GM12878 (cell line): ENCODE results near the gene CACNA2D3. TPM values are rescaled to one million over a fixed set of nuclear protein-coding genes. Genes with fewer than 3 reads are reported as not detected.

ENCODE experiments used
- ATAC-seq: fragments of 200-7000 bp; cut with Tn5 transposase; 3 replicates; pipeline ENCODE4 v1.9.1; 2020; ENCODE audit warnings: mild to moderate bottlenecking, moderate library complexity
- BruUV-seq: library from RNA; stranded (reverse); fragments of 400-500 nt; replicated peaks from 2 replicates; lab custom pipeline; 2021; lab: Mats Ljungman, UMichigan
- CTCF ChIA-PET: fragments of 300-600 bp; sonication (Branson Sonifier 250); formaldehyde crosslinking; extraction: SDS; loops from one replicate; lab custom pipeline; 2021; ENCODE audit warnings: inconsistent platforms; lab: Yijun Ruan, JAX
- POLR2A ChIA-PET: fragments of 350-600 bp; formaldehyde crosslinking; extraction: SDS; loops from one replicate; lab custom pipeline; 2021; ENCODE audit warnings: inconsistent platforms; lab: Charles Lee
- RAD21 ChIA-PET: fragments of 300-600 bp; sonication (Branson Sonifier 250); formaldehyde crosslinking; loops from one replicate; lab custom pipeline; 2023; ENCODE audit warnings: antibody characterized with exemption; ENCODE audit not compliant: unreplicated experiment; lab: Charles Lee
- SMC1A ChIA-PET: fragments of 300-600 bp; sonication (Branson Sonifier 250); formaldehyde crosslinking; loops from one replicate; lab custom pipeline; 2023; ENCODE audit not compliant: unreplicated experiment, uncharacterized antibody; lab: Charles Lee
- DNase-seq: peaks from one replicate; pipeline ENCODE4 v3.0.0-alpha.2; 2011; ENCODE audit warnings: low read depth, low spot score
- FAIRE-seq: peaks from 3 replicates; lab custom pipeline; 2011; peaks lifted over from hg19 to GRCh38; lab: Jason Lieb, UNC
- H2AFZ ChIP-seq: 2 replicates; pipeline ENCODE4 v1.6.0; 2011; ENCODE audit warnings: low read depth, low read length, control low read depth; ENCODE audit not compliant: control insufficient read depth
- H3K27ac ChIP-seq: 2 replicates; pipeline ENCODE4 v1.5.1; 2011; ENCODE audit warnings: control low read depth; ENCODE audit not compliant: control insufficient read depth, insufficient read depth
- H3K27me3 ChIP-seq, 2 experiments: replicated peaks in 1 of 2; 2 replicates each; pipeline versions ENCODE4 v1.6.0 to v1.6.1; 2011; ENCODE audit warnings: low read length in 1 of 2; ENCODE audit not compliant: control insufficient read depth in 2 of 2, insufficient read depth in 2 of 2
- H3K36me3 ChIP-seq, 2 experiments: 2 replicates each; pipeline ENCODE4 v1.5.1; 2011; ENCODE audit warnings: low read length in 1 of 2; ENCODE audit not compliant: control insufficient read depth in 2 of 2, insufficient read depth in 2 of 2
- H3K4me1 ChIP-seq: 2 replicates; pipeline ENCODE4 v1.6.1; 2011; ENCODE audit warnings: mild to moderate bottlenecking, low read length, moderate library complexity, mixed read lengths; ENCODE audit not compliant: control insufficient read depth, insufficient read depth
- H3K4me2 ChIP-seq: 2 replicates; pipeline ENCODE4 v1.6.0; 2011; ENCODE audit warnings: control low read depth; ENCODE audit not compliant: control insufficient read depth, insufficient read depth
- H3K4me3 ChIP-seq: fragments of 200-600 bp; sonication (generic); 2 replicates; pipeline ENCODE4 v1.5.1; 2016
- H3K79me2 ChIP-seq: 2 replicates; pipeline ENCODE4 v1.6.0; 2011; ENCODE audit warnings: low read length; ENCODE audit not compliant: control insufficient read depth, insufficient read depth
- H3K9ac ChIP-seq: 2 replicates; pipeline ENCODE4 v1.8.0; 2011; ENCODE audit warnings: low read length, control low read depth, mixed read lengths; ENCODE audit not compliant: control insufficient read depth, insufficient read depth
- H3K9me3 ChIP-seq: replicated peaks from 3 replicates; pipeline ENCODE4 v1.5.1; 2011; ENCODE audit warnings: mild to moderate bottlenecking, low read length; ENCODE audit not compliant: control insufficient read depth, insufficient read depth
- H4K20me1 ChIP-seq: 2 replicates; pipeline ENCODE4 v1.6.0; 2011; ENCODE audit not compliant: control insufficient read depth, insufficient read depth
- CHD1 ChIP-seq: IDR thresholded peaks from 2 replicates; pipeline ENCODE4 v1.6.1; 2012; ENCODE audit warnings: low read depth, low read length, improper control_type of control experiment
- DPF2 ChIP-seq: fragments of 450-650 bp; IDR thresholded peaks from 2 replicates; pipeline ENCODE4 v1.6.1; 2017; ENCODE audit warnings: mild to moderate bottlenecking
- HCFC1 ChIP-seq: fragments of 150-350 bp; IDR thresholded peaks from 2 replicates; pipeline ENCODE4 v1.6.1; 2014; ENCODE audit warnings: low read length
- HDAC2 ChIP-seq: fragments of 200-600 bp; sonication (generic); IDR thresholded peaks from 2 replicates; pipeline ENCODE4 v1.6.1; 2017
- HDGF ChIP-seq: fragments of 450-650 bp; IDR thresholded peaks from 2 replicates; pipeline ENCODE4 v1.6.1; 2016; ENCODE audit warnings: antibody characterized with exemption
- JUND ChIP-seq: IDR thresholded peaks from 2 replicates; pipeline ENCODE4 v1.6.1; 2012; ENCODE audit warnings: low read depth, mild to moderate bottlenecking, low read length, improper control_type of control experiment, moderate library complexity
- NFYA ChIP-seq: IDR thresholded peaks from 2 replicates; pipeline ENCODE4 v1.6.1; 2011; ENCODE audit warnings: low read depth, mild to moderate bottlenecking, low read length, improper control_type of control experiment, borderline replicate concordance
- NFYB ChIP-seq: IDR thresholded peaks from 2 replicates; pipeline ENCODE4 v1.6.1; 2011; ENCODE audit warnings: low read depth, mild to moderate bottlenecking, low read length, improper control_type of control experiment, moderate library complexity; ENCODE audit not compliant: insufficient read depth
- NR2C2 ChIP-seq: IDR thresholded peaks from 2 replicates; pipeline ENCODE4 v1.6.1; 2011; ENCODE audit warnings: borderline replicate concordance, low read depth; ENCODE audit not compliant: control insufficient read depth, insufficient read length
- PAX5 ChIP-seq: IDR thresholded peaks from 2 replicates; pipeline ENCODE4 v1.6.1; 2011; ENCODE audit warnings: low read depth, low read length, borderline replicate concordance
- POLR2AphosphoS5 ChIP-seq: IDR thresholded peaks from 2 replicates; pipeline ENCODE4 v1.6.1; 2011; ENCODE audit warnings: mild to moderate bottlenecking, low read length, inconsistent platforms
- RUNX3 ChIP-seq: IDR thresholded peaks from 2 replicates; pipeline ENCODE4 v1.6.1; 2012; ENCODE audit warnings: low read length, inconsistent platforms
- SMC3 ChIP-seq: IDR thresholded peaks from 2 replicates; pipeline ENCODE4 v1.6.1; 2011; ENCODE audit warnings: low read length, improper control_type of control experiment, borderline replicate concordance
- ZNF217 ChIP-seq: fragments of 450-650 bp; IDR thresholded peaks from 2 replicates; pipeline ENCODE4 v1.6.1; 2017; ENCODE audit warnings: antibody characterized with exemption, mild to moderate bottlenecking
- WGBS: methylation state at CpG from one replicate; pipeline ENCODE4 v1.1.6; 2016; ENCODE audit warnings: low lambda C conversion rate; ENCODE audit not compliant: insufficient replicate concordance, insufficient coverage; ENCODE audit errors: missing lambda C conversion rate; 5-methylcytosine and 5-hydroxymethylcytosine counted together
- in situ Hi-C: fragments of 300-500 bp; cut with MboI; formaldehyde crosslinking; loops from 9 replicates; pipeline ENCODE4 v1.14.3; 2018; ENCODE audit warnings: mixed read lengths
- intact Hi-C: fragments of 100-400 bp; cut with micrococcal nuclease; formaldehyde crosslinking; loops from one replicate; pipeline ENCODE4 v1.14.2; 2022; ENCODE audit not compliant: unreplicated experiment
- polyA plus RNA-seq, 11 experiments: library from polyadenylated mRNA; depleted of rRNA in 4 of 11; unstranded in 6 of 11; stranded (reverse) in 5 of 11; fragments of >200 nt; fragmentation: Nextera tagmentation in 4 of 11; fragmentation: Illumina TruSeq in 1 of 11; extraction: Ambion mirVana in 4 of 11; extraction: Trizol in 1 of 11; gene quantifications; 1 replicate in 1 of 11; 2 replicates in 10 of 11; pipeline versions ENCODE4 v1.2.1 to v1.2.3, GENCODE V29; 2011 to 2016; ENCODE audit warnings: inconsistent platforms in 2 of 11, missing spikeins in 2 of 11, low read depth in 1 of 11
- total RNA-seq, 4 experiments: library from RNA; depleted of rRNA in 3 of 4; stranded (reverse); fragments of >200 nt in 3 of 4; fragmentation: Illumina TruSeq in 1 of 4; extraction: Trizol in 1 of 4; gene quantifications; 2 replicates each; pipeline versions ENCODE4 v1.2.1 to v1.2.3, GENCODE V29; 2013 to 2021
- TF ChIP-seq, protein P1 (sequence below): fragments of 450-650 bp; IDR thresholded peaks from 2 replicates; pipeline ENCODE4 v1.6.1; 2016; ENCODE audit warnings: mild to moderate bottlenecking, moderate library complexity, borderline replicate concordance

Gene CACNA2D3
- total and polyA plus RNA-seq, 10 of the 15 experiments (the other 5 are each of a cell fraction or from before 2014, with no cell fraction given), result not detected

- ChIA-PET CTCF (no interaction called here), POLR2A (no interaction called here), SMC1A (no interaction called here), RAD21 (no interaction called here)
- no peak overlapping the region for H2AFZ ChIP-seq
- H3K27ac ChIP-seq, result no peak overlapping the region
- intact Hi-C loops, result no loop called here
- 30% methylated on average over 5 of the region's 5 CpGs for WGBS
- no peak overlapping the region for H3K4me2 ChIP-seq
- no peaks in the 10 kb centered on the region for H4K20me1 ChIP-seq
- no peak overlapping the region for H3K4me3 ChIP-seq
- H3K27me3 ChIP-seq, result no peaks in the 10 kb centered on the region
- no peaks in the 10 kb centered on the region for H3K79me2 ChIP-seq
- no peaks in the 10 kb centered on the region for H3K4me1 ChIP-seq
- no peak for TF ChIP-seq RUNX3
- no peaks in the 10 kb centered on the region for H3K36me3 ChIP-seq
- no peaks in the 10 kb centered on the region for H3K9me3 ChIP-seq
- ATAC-seq (no peak), FAIRE-seq (no peak), DNase-seq (no peak)
- no TSS peak for BruUV-seq
- in situ Hi-C loops, result no loop called here
- no peak overlapping the region for H3K9ac ChIP-seq
These were observed 846.3 kb downstream of the CACNA2D3 start for GRCh38 chr3:54968546-54969172.

GRCh38 chr3:54969652-54970051 lies 847.3 kb downstream of the CACNA2D3 start:
- POLR2A ChIA-PET, result no interaction called here
- no TSS peak for BruUV-seq
- RAD21 ChIA-PET, result no interaction called here

More at GRCh38 chr3:54969652-54970051, 847.3 kb downstream of the CACNA2D3 start:
- no peaks in the 10 kb centered on the region for H3K36me3 ChIP-seq
- no peaks in the 10 kb centered on the region for H3K79me2 ChIP-seq
- TF ChIP-seq HDAC2 (no peak), NFYA (no peak), JUND (no peak), HDGF (no peak), CHD1 (no peak), POLR2AphosphoS5 (no peak), ZNF217 (no peak), PAX5 (no peak), NR2C2 (no peak), HCFC1 (no peak), DPF2 (no peak), NFYB (no peak), SMC3 (no peak)
- TF ChIP-seq, protein P1, sequence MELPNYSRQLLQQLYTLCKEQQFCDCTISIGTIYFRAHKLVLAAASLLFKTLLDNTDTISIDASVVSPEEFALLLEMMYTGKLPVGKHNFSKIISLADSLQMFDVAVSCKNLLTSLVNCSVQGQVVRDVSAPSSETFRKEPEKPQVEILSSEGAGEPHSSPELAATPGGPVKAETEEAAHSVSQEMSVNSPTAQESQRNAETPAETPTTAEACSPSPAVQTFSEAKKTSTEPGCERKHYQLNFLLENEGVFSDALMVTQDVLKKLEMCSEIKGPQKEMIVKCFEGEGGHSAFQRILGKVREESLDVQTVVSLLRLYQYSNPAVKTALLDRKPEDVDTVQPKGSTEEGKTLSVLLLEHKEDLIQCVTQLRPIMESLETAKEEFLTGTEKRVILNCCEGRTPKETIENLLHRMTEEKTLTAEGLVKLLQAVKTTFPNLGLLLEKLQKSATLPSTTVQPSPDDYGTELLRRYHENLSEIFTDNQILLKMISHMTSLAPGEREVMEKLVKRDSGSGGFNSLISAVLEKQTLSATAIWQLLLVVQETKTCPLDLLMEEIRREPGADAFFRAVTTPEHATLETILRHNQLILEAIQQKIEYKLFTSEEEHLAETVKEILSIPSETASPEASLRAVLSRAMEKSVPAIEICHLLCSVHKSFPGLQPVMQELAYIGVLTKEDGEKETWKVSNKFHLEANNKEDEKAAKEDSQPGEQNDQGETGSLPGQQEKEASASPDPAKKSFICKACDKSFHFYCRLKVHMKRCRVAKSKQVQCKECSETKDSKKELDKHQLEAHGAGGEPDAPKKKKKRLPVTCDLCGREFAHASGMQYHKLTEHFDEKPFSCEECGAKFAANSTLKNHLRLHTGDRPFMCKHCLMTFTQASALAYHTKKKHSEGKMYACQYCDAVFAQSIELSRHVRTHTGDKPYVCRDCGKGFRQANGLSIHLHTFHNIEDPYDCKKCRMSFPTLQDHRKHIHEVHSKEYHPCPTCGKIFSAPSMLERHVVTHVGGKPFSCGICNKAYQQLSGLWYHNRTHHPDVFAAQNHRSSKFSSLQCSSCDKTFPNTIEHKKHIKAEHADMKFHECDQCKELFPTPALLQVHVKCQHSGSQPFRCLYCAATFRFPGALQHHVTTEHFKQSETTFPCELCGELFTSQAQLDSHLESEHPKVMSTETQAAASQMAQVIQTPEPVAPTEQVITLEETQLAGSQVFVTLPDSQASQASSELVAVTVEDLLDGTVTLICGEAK, result no peak
- TF ChIP-seq, all 136 proteins: peak for 0
- ChIA-PET CTCF (interaction anchor here (0.6 kb wide), 1 partner anchor 331 kb away, joined by 3 read pairs; no protein-coding TSS in a partner anchor), SMC1A (no interaction called here)
- DNase-seq (no peak), FAIRE-seq (no peak), ATAC-seq (no peak)
- Histone ChIP-seq H2AFZ (no peak overlapping the region), H3K27ac (no peak overlapping the region), H3K4me2 (no peak overlapping the region), H3K9me3 (no peaks in the 10 kb centered on the region), H3K9ac (no peak overlapping the region), H3K4me3 (no peak overlapping the region), H3K4me1 (no peaks in the 10 kb centered on the region), H4K20me1 (no peaks in the 10 kb centered on the region), H3K27me3 (no peaks in the 10 kb centered on the region)
- WGBS, result 20% methylated on average over 3 of the region's 3 CpGs
- intact Hi-C loops, result no loop called here
- in situ Hi-C loops, result no loop called here
